AML-193 (cell line): ENCODE measurements around the gene MSH4.
"Not testable (repeated sequence)": the region's sequence is repeated elsewhere in the genome, so short reads cannot be mapped to it uniquely, and the experiment has no call there.

Experiments
- DNase-seq, 2 experiments: peaks; one replicate each; lab custom pipeline; 2025; lab: John Stamatoyannopoulos, UW

The MSH4 gene

DNA sequence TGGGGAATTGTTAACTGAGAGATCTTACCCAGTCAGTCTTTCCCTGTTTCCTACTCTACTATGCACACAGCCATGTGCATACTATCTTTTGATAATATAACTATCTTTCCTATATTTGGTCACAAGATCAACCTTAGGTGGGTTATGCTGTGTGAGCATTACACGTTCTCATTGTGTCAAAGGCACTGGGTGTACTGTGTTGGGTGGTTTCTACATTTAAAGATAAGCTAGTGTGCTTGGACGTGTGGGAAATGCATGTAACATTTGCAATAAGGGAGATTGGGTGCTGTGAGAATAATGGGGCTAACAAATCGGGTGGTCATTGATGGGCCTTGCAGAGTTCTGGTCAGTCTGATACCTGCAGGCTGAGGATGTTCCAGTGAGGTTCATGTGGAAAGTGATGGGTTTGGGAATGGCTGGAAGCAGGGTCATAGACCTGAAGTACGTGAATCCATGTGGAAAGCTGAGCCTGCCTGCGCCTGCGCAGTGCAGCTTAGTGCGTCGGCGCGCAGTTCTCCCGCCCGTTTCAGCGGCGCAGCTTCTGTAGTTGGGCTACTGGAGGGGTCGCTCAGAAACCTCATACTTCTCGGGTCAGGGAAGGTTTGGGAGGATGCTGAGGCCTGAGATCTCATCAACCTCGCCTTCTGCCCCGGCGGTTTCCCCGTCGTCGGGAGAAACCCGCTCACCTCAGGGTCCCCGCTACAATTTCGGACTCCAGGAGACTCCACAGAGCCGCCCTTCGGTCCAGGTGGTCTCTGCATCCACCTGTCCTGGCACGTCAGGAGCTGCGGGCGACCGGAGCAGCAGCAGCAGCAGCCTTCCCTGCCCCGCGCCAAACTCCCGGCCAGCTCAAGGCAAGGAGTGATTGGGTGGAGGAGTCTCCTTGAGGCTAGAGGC is at the start of gene MSH4:
MSH4 (plus strand) TSS at position 507 of the 897 bp plus-strand sequence; CDS start at position 611, 104 bp downstream.
- DNase-seq, result no peak

DNA sequence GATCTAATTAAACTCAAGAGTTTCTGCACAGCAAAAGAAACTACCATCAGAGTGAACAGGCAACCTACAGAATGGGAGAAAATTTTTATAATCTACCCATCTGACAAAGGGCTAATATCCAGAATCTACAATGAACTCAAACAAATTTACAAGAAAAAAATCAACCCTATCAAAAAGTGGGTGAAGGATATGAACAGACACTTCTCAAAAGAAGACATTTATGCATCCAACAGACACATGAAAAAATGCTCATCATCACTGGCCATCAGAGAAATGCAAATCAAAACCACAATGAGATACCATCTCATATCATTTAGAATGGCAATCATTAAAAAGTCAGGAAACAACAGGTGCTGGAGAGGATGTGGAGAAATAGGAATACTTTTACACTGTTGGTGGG is 39.5 kb upstream of the MSH4 start:
- DNase-seq, result not testable (repeated sequence)

DNA sequence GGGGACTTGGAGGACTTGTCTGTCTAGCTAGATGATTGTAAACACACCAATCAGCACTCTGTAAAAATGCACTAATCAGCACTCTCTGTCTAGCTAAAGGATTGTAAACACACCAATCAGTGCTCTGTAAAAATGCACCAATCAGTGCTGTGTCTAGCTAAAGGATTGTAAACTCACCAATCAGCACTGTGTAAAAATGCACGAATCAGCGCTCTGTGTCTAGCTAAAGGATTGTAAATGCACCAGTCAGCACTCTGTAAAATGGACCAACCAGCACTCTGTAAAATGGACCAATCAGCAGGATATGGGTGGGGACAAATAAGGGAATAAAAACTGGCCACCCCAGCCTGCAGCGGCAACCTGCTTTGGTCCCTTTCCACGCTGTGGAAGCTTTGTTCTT is 38.1 kb upstream of the MSH4 start:
- not testable (repeated sequence) for DNase-seq

DNA sequence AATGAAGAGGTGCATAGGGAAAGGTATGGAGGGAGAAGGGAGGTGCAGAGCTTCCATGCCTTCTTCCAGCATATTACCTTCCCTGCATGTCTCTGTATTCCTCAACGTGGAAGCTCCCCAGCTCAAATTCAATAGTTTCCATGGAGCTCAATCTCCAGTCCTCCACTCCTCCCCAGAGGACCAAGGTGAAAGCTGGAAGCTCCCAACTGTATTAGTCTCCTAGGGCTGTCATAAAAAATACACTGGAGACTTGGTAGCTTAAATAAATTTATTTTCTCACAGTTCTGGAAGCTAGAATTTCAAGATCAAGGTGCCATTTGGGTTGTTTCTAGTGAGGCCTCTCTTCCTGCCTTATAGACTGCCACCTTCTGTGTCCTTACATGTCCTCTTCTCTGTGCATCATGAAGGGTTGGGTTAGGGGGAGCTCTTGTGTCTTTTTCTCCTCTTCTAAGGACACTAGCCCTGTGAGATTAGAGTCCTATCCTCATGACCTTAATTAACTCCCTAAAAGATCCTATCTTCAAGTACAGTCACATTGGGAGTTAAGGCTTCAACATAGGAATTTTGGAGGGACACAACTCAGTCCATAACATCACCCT is 32.5 kb upstream of the MSH4 start:
- peak in 1 of 2 experiments; percentile 27 for DNase-seq

DNA sequence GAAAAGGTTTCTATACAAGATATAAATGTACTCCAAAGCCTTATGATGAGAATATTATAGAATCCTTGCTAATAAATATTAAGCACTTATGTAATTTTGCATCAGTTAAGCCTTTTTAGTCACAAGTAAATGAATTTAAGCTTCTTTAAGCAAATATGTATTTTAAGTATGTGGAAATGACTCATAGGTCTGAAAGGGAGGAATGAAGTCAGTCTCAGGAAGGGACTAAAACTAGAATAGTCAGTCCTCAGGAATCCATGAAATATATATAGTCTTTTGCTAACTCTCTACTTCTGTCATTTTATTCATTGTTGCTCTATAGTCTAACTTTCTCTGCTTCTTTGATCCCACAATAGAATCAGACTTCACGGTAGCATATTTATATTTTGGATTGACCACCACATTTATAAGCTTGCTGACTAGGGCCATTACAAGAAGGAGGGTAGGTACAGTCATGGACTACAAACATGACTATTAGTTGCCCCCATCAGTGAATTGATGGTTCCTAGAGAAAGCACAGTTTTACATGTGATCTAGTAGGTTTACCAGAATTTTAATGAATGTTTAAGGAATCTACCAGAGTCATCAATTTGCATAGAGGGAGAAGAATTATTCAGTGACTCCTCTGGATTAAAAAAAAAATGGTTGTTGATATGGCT is 30.9 kb upstream of the MSH4 start:
- DNase-seq, result no peak

DNA sequence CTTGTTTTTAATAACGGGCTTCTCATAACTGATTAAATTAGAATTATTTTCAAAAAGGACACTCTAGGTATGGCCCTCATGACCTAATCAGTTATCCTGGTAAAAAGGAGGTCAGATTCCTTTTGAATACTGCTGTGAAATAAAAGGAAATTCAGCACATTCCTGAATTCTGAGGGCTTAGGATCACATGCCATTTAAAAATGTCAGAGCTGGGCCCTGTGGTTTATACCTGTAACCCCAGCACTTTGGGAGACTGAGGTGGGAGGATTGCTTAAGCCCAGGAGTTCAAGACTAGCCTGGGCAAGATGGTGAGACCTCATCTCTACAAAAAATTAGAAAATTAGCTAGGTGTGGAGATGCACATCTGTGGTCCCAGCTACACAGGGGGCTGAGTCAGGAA is 28.7 kb upstream of the MSH4 start:
- DNase-seq, result no peak

DNA sequence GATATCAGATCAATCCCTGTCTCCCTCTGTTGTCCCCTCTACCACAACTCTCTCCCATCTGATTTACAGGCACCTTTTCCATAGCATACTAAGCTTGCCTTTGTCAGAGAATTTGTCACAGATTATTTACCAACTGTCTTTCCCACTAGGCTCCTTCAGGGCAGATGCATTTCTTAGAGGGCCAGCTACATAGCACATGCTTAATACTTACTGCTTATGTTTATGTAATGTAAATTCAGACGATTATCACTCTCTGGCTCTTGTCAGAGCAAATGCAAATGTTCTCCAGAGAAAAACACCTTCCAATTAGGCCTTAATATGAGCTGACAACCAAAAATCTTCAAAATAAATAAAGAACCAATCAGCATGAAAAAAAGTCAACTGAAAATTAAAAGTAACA is 25.9 kb upstream of the MSH4 start:
- no peak for DNase-seq

DNA sequence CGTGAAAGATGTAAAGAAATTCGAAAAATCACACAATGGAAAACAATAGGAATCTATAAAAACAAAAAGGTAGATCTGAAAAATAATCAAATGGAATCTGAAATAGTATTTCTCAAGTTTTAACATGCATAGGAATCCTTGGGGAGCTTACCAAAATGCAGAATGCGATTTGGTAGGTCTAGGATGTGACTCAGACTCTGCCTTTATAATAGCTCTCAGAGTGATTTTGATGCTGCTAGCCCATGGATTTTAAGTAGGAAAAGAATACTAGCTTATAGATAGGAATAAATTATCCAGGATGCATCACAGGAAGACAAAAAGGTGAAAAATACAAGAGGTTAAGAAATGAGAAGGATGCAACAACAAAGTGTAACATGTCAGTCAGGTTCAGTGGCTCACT is 24.7 kb upstream of the MSH4 start:
- DNase-seq, result no peak

DNA sequence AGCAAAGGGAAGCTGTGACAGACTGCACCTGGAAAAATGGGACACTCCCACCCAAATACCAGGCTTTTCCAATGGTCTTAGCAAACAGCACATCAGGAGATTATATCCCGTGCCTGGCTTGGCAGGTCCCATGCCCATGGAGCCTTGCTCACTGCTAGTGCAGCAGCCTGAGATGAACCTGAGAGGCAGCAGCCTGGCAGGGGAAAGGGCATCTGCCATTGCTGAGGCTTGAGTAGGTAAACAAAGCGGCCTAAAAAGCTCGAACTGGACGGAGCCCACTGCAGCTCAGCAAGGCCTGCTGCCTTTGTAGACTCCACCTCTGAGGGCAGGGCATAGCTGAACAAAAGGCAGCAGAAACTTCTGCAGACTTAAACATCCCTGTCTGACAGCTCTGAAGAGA is 18.9 kb upstream of the MSH4 start:
- not testable (repeated sequence) for DNase-seq

DNA sequence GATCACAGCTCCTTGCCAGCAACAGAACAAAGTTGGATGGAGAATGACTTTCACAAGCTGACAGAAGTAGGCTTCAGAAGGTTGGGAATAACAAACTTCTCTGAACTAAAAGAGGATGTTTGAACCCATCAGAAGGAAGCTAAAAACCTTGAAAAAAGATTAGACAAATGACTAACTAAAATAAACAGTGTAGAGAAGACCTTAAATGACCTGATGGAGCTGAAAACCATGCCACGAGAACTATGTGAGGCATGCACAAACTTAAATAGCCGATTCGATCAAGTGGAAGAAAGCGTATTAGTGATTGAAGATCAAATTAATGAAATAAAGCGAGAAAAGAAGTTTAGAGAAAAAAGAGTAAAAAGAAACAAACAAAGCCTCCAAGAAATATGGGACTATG is 18.0 kb upstream of the MSH4 start:
- DNase-seq, result not testable (repeated sequence)

DNA sequence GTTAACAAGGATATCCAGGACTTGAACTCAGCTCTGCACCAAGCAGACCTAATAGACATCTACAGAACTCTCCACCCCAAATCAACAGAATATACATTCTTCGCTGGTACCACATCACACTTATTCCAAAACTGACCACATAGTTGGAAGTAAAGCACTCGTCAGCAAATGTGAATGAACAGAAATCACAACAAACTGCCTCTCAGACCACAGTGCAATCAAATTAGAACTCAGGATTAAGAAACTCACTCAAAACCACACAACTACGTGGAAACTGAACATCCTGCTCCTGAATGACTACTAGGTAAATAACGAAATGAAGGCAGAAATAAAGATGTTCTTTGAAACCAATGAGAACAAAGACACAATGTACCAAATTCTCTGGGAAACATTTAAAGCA is 16.5 kb upstream of the MSH4 start:
- not testable (repeated sequence) for DNase-seq

DNA sequence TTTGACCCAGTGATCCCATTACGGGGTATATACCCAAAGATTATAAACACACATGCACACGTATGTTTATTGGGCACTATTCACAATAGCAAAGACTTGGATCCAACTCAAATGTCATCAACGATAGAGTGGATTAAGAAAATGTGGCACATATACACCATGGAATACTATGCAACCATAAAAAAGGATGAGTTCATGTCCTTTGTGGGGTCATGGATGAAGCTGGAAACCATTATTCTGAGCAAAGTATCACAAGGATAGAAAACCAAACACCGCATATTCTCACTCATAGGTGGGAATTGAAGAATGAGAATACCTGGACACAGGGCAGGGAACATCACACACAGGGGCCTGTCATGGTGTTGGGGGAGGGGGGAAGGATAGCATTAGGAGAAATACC is 12.8 kb upstream of the MSH4 start:
- not testable (repeated sequence) for DNase-seq

DNA sequence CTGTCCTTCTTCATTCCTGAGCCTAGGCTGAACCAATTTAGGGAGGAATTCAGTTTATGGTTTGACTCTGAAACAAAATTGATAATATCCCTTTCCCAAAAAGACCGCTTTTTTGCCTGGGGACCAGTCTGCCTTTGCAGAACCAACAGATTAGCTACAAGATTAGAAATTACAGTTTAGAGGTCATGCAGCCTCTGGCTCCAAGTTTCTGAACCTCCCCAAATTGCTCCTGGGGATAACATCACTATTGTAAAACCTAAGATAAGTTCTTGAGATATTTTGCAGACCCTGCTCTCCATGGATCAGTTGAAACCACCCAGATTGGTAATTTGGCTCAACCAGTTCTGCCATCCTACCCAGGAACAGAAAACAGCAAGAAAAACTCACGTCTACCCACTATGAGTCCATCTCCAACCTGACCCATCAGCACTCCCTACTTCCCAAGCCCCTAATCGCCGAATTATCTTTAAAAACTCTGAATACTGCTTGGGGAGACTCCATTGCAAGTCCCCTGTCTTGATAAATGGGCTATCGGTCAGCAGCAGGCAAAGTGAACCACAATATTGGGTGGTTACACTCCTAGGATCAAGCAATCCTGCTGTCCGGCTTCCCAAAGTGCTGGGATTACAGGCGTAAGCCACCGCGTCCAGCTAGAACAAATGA is 11.2 kb upstream of the MSH4 start:
- no peak for DNase-seq

DNA sequence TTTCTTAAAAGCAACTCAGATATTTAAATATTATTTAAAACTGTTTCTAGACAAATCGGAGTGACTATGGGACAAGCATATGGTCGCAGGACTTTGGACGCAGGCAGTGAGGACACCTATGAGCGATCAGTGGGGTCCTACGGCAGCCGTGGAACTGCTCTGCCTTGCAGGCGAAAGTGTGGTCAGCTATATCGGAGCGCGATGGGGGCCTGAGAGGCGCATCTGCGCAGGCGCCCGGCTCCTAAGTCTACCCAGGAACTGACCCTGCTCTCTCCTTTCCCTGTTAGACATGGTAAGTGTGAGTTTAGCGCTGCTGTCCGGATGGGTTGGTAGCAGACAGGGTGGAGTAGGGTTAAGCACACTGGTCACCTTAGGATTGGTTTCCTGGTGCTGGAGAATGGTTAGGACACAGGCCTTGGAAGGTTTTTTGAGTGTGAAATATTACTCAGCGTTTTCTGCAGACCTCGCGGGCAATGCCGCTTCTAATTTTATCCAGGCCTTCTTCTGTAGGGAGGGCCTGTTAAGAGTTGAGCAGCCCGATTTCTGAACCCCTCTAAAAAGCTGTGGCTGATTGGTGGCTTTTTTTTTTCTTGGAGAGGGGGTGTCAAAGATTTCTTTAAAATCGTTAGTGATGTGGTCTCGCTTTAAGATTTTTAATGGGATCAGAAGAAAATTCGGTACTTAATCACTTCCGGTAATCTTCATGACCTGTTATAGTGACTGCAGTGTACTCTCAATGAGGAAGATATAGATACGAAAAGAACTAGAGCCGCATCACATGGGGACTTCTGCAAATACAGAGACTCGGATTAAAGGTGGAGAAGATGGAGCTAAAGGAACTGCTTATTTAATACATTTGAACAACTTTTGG is 10.5 kb upstream of the MSH4 start, which contains the start of gene RABGGTB:
RABGGTB (plus strand) TSS at position 274 of the 871 bp plus-strand sequence; CDS start at position 290, 16 bp downstream.
- DNase-seq, result peak; percentile 93 to 95

DNA sequence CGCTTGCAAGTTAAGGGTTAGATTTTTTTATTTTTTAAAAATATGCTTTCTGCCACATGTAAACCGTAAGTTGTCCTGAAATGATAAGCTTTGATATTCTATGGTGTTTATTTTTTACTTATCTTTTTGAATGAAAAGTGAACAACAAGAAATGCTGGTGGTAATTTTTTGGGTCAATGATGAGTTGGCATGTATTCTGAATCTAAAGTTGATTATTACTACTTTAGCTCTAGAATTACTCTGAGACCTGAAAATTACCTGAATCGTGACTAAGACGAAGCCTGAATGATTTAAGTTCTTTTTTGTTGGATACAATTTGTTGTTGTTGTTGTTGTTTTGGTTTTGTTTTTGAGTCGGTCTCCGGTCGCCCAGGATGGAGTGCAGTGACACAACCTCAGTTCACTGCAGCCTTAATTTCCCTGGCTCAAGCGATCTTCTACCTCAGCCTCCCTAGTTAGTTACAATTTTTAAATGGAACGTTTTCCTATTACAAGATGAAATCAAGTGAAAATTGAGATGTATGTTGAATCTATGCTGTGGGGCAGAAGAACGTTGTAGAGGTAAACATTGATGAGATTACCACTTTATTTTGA is 9.7 kb upstream of the MSH4 start:
- no peak for DNase-seq

DNA sequence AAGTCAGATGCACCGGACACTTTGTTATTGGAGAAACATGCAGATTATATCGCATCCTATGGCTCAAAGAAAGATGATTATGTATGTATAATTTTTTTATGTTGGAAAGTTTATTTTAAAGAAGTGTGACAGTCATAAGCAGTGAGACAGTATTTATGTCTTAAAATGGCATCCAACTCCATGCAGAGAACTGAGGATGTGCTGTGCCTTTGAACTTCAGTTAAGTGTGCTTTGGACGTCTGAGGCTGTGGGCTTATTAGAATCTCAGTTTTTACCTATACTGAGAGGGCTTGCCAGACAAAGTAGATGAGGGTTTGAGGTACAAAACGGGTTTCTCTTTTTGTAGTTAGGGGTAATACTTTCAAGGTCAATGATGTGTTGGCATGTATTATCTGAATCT is 9.2 kb upstream of the MSH4 start:
- DNase-seq, result no peak

DNA sequence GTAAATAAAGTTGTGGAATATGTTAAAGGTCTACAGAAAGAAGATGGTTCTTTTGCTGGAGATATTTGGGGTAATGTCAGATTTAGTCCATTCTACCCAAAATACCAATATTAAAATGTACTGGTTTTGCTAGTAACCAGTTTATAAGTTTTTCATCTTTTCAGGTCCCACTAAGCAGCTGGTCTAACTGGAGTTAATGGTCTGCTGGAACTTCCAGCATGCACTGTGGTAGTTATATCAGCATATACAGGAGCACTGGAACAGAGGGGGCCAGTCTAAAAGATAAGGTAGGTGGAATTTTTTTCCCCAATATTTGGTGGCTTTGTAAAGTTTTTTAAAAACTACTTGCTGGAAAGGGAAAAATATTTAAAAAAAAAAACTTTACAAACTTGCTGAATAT is 6.7 kb upstream of the MSH4 start:
- DNase-seq, result no peak

DNA sequence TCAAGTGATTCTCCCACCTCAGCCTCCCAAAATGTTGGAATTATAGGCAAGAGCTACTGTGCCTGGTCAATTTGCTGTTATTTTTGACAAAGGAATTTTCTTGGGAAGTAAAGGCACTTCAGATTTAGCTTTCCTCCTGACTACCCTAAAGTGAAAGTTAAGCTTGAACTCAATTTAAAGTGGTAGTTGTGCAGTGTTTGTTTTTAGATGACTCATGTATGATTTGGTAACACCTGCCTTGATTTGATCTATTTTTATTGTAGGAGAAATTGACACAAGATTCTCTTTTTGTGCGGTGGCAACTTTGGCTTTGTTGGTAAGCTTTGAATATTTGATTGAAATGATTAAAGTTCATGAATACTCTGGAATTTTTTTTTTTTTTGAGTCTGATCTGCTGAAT is 5.7 kb upstream of the MSH4 start:
- DNase-seq, result peak in 1 of 2 experiments; percentile 6

DNA sequence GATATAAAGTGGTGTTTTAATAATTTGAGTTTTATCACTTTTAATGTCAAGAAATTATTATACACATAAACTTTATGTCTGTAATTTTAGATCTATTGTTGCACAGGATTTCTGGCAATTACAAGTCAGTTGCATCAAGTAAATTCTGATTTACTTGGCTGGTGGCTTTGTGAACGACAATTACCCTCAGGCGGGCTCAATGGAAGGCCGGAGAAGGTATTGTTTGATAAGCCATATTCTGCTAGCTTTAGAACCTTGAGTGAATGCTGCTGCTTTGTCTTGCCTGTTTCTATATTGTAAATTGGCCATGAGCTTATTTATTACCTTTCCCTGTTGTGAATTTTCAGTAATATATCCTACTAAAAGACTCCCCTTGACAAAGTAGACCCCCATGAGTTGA is 4.6 kb upstream of the MSH4 start:
- no peak for DNase-seq

DNA sequence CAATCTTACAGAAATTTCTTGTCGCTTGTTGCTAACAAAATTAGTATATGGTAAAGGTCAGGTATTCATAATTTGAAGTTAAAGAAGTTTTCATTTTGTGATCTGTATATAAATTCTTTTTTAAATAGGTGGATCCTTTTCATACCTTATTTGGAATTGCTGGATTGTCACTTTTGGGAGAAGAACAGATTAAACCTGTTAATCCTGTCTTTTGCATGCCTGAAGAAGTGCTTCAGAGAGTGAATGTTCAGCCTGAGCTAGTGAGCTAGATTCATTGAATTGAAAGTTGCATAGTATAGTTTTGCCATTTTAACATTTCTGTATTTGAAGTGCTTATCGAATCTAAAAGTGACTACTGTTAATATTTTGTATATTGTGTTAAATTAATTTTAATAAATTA is 2.3 kb upstream of the MSH4 start:
- no peak for DNase-seq

DNA sequence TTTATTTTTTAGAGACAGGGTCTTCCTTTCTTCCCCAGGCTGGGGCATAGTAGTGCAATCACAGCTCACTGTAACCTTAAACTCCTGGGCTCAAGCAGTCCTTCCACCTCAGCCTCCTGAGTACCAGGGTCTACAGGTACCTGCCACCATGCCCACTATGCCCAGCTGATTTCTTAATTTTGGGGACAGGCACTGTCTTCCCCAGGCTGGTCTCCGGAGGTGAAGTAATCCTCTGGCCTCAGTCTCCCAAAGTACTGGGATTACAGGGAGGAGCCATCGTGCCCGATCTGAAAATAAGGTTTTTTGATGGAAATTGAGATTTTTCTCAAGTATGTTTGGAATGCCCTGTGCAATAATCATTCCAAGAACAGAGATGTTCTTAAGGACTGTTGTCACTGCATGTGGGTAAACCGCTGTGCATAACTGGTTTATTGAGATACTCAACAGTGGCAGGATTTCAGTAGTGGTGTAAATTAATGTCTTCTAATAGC is 934 bp upstream of the MSH4 start:
- DNase-seq, result no peak
